Esophagus squamous epithelium (tissue), 4 donors: ENCODE measurements around the gene AMY2A.
"Not testable (repeated sequence)": the region's sequence is repeated elsewhere in the genome, so short reads cannot be mapped to it uniquely, and the experiment has no call there.

Experiments
- CTCF ChIP-seq, 6 experiments: fragments of 450-650 bp in 4 of 6; fragments of 200-600 bp in 2 of 6; sonication (generic) in 2 of 6; IDR thresholded peaks; one replicate each; pipeline ENCODE4 v1.5.1; 2016 to 2019; ENCODE audit warnings: antibody characterized with exemption in 6 of 6, mild to moderate bottlenecking in 4 of 6, moderate library complexity in 4 of 6
- POLR2A ChIP-seq, 4 donors: fragments of 450-650 bp; IDR thresholded peaks; one replicate each; pipeline ENCODE4 v1.6.1; 2017; ENCODE audit warnings: antibody characterized with exemption in 4 of 4, mild to moderate bottlenecking in 4 of 4, moderate library complexity in 3 of 4

GRCh38 chr1:103650305-103650704 is 33.1 kb downstream of the AMY2A start:
- not testable (repeated sequence) for TF ChIP-seq CTCF, POLR2A (IDR thresholded peaks at IDR 0.05)
